Suprapubic skin (tissue), 3 donors: ENCODE data around the gene LIPC.

Source experiments
- POLR2A ChIP-seq, 2 donors: fragments of 450-650 bp; IDR thresholded peaks; one replicate each; pipeline ENCODE4 v1.6.1; 2017; ENCODE audit warnings: antibody characterized with exemption in 2 of 2, mild to moderate bottlenecking in 2 of 2, moderate library complexity in 2 of 2
- TF ChIP-seq, protein P1 (sequence below), 2 donors: fragments of 200-600 bp in 1 of 2; fragments of 450-650 bp in 1 of 2; sonication (generic) in 1 of 2; IDR thresholded peaks; one replicate each; pipeline ENCODE4 v1.5.1; 2016 to 2019; ENCODE audit warnings: antibody characterized with exemption in 2 of 2, mild to moderate bottlenecking in 1 of 2, moderate library complexity in 1 of 2

DNA sequence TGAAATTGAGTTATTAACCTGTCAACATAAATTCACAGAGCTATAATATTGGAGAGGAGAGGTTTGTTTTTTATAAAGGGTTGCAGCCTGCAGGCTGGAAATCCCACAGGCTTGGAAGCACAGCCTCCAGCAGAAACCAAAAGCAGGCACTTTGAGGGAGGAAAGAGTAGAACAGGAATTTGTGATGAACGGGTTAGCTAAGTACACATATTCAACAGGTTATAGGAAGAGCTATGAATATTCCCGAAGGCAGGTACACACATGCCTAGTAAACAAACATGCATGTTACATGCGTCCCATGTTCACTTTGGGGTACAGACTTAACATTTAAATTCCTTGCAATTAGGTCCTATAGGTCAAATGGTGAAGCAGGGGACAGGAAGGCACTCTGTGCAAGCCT is 25.9 kb upstream of the LIPC start:
- no peak for TF ChIP-seq POLR2A (IDR thresholded peaks at IDR 0.05)
- TF ChIP-seq, protein P1, sequence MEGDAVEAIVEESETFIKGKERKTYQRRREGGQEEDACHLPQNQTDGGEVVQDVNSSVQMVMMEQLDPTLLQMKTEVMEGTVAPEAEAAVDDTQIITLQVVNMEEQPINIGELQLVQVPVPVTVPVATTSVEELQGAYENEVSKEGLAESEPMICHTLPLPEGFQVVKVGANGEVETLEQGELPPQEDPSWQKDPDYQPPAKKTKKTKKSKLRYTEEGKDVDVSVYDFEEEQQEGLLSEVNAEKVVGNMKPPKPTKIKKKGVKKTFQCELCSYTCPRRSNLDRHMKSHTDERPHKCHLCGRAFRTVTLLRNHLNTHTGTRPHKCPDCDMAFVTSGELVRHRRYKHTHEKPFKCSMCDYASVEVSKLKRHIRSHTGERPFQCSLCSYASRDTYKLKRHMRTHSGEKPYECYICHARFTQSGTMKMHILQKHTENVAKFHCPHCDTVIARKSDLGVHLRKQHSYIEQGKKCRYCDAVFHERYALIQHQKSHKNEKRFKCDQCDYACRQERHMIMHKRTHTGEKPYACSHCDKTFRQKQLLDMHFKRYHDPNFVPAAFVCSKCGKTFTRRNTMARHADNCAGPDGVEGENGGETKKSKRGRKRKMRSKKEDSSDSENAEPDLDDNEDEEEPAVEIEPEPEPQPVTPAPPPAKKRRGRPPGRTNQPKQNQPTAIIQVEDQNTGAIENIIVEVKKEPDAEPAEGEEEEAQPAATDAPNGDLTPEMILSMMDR (IDR thresholded peaks at IDR 0.05), result no peak
